H1 (cell line): ENCODE measurements around the gene SAMD14. TPM values are rescaled to one million over a fixed set of nuclear protein-coding genes. Genes with fewer than 3 reads are reported as not detected.

ENCODE experiments used
- CEBPB ChIP-seq: IDR thresholded peaks from 2 replicates; pipeline ENCODE4 v1.6.1; 2012; ENCODE audit warnings: low read depth, low read length
- CREB1 ChIP-seq: IDR thresholded peaks from 2 replicates; pipeline ENCODE4 v1.6.1; 2012; ENCODE audit warnings: inconsistent platforms
- KDM4A ChIP-seq: IDR thresholded peaks from one replicate; pipeline ENCODE4 v1.7.1; 2012; ENCODE audit warnings: low read depth, mild to moderate bottlenecking, moderate library complexity, low read length, inconsistent platforms; ENCODE audit not compliant: severe bottlenecking
- SIX5 ChIP-seq: IDR thresholded peaks from 2 replicates; pipeline ENCODE4 v1.6.1; 2011; ENCODE audit warnings: mild to moderate bottlenecking, low read depth, low read length
- TCF12 ChIP-seq: IDR thresholded peaks from 2 replicates; pipeline ENCODE4 v1.6.1; 2011; ENCODE audit warnings: low read depth, mild to moderate bottlenecking, low read length
- YY1 ChIP-seq: IDR thresholded peaks from 2 replicates; pipeline ENCODE4 v1.6.1; 2011; ENCODE audit warnings: low read depth, mild to moderate bottlenecking, low read length
- polyA plus RNA-seq, 7 experiments: library from polyadenylated mRNA; depleted of rRNA in 3 of 7; stranded (reverse) in 5 of 7; unstranded in 2 of 7; fragments of >200 nt in 5 of 7; fragments of 200-250 nt in 2 of 7; gene quantifications; 1 replicate in 5 of 7; 2 replicates in 1 of 7; 4 replicates in 1 of 7; pipeline versions ENCODE4 v1.2.1 to v1.2.3, GENCODE V29; 2011 to 2013; ENCODE audit warnings: missing spikeins in 2 of 7, mixed read lengths in 2 of 7
- total RNA-seq: library from RNA; stranded (reverse); fragmentation: NEBNext Ultra II Directional; extraction: Animal tissue kit (Norgen Biotek cat#: 25700); gene quantifications from 2 replicates; pipeline ENCODE4 v1.2.1, GENCODE V29; 2021

The SAMD14 gene
- total and polyA plus RNA-seq, 2 of the 8 experiments (the other 6 are each of a cell fraction or from before 2014, with no cell fraction given), result 5.7 to 5.8 TPM

GRCh38 chr17:50144355-50144754 is 14.4 kb upstream of the SAMD14 start (continued):
- TF ChIP-seq CEBPB (no peak), YY1 (no peak), TCF12 (no peak), SIX5 (no peak), CREB1 (no peak), KDM4A (no peak)
